K562 (cell line): ENCODE results near the gene LCNL1. TPM values are rescaled to one million over a fixed set of nuclear protein-coding genes. Genes with fewer than 3 reads are reported as not detected.

ENCODE experiments used
- AFF4 ChIP-seq: sonication (generic); formaldehyde crosslinking; IDR thresholded peaks from 2 replicates; pipeline ENCODE4 v1.8.0; 2023; ENCODE audit warnings: mild to moderate bottlenecking, missing genetic modification reagents
- E2F8 ChIP-seq: fragments of 450-650 bp; IDR thresholded peaks from 2 replicates; pipeline ENCODE4 v1.7.1; 2018; ENCODE audit warnings: mild to moderate bottlenecking, low read depth; ENCODE audit not compliant: partially characterized antibody
- EGR1 ChIP-seq: fragments of 450-650 bp; conservative IDR thresholded peaks from 2 replicates; pipeline ENCODE4 v1.6.1; 2017; ENCODE audit warnings: mild to moderate bottlenecking
- FOXK2 ChIP-seq, 2 experiments: fragments of 450-650 bp; IDR thresholded peaks in 1 of 2; conservative IDR thresholded peaks in 1 of 2; 2 replicates each; pipeline ENCODE4 v1.6.1; 2016; ENCODE audit warnings: low read depth in 2 of 2, mild to moderate bottlenecking in 1 of 2
- GATAD2A ChIP-seq: fragments of 450-650 bp; IDR thresholded peaks from 2 replicates; pipeline ENCODE4 v1.6.1; 2017
- HINFP ChIP-seq: fragments of 450-650 bp; conservative IDR thresholded peaks from 2 replicates; pipeline ENCODE4 v1.6.1; 2016; ENCODE audit warnings: missing genetic modification characterization, low read depth, mild to moderate bottlenecking, control low read depth, missing compliant biosample characterization
- MNT ChIP-seq, 2 experiments: fragments of 450-650 bp; conservative IDR thresholded peaks; 2 replicates each; pipeline ENCODE4 v1.6.1; 2017; ENCODE audit warnings: mild to moderate bottlenecking in 2 of 2, moderate library complexity in 2 of 2
- NFE2 ChIP-seq: IDR thresholded peaks from 2 replicates; pipeline ENCODE4 v1.6.1; 2014; ENCODE audit warnings: antibody characterized with exemption, low read depth
- POLR2B ChIP-seq: fragments of 450-650 bp; IDR thresholded peaks from 2 replicates; pipeline ENCODE4 v1.6.1; 2018; ENCODE audit warnings: low read depth; ENCODE audit not compliant: partially characterized antibody
- PYGO2 ChIP-seq: fragments of 450-650 bp; IDR thresholded peaks from 2 replicates; pipeline ENCODE4 v1.6.1; 2016; ENCODE audit warnings: mild to moderate bottlenecking, missing genetic modification characterization, moderate library complexity, missing compliant biosample characterization
- RUNX1 ChIP-seq: sonication (generic); IDR thresholded peaks from 2 replicates; pipeline ENCODE4 v1.6.1; 2016; ENCODE audit warnings: antibody characterized with exemption, low read depth
- USF2 ChIP-seq: sonication (generic); formaldehyde crosslinking; IDR thresholded peaks from 2 replicates; pipeline ENCODE4 v1.5.0; 2020; ENCODE audit warnings: missing genetic modification reagents
- ZNF263 ChIP-seq: sonication (generic); formaldehyde crosslinking; IDR thresholded peaks from 2 replicates; pipeline ENCODE4 v1.8.0; 2022; ENCODE audit warnings: mild to moderate bottlenecking, missing genetic modification reagents, borderline replicate concordance
- ZNF449 ChIP-seq: fragments of 250-450 bp; sonication (Bioruptor Pico); IDR thresholded peaks from 2 replicates; pipeline ENCODE4 v1.8.0; 2022; ENCODE audit warnings: moderate library complexity, mild to moderate bottlenecking, inconsistent platforms
- polyA plus RNA-seq, 8 experiments: library from polyadenylated mRNA; depleted of rRNA in 4 of 8; stranded (reverse) in 5 of 8; unstranded in 3 of 8; fragments of >200 nt; fragmentation: Nextera tagmentation in 2 of 8; fragmentation: Illumina TruSeq in 1 of 8; extraction: Ambion mirVana in 2 of 8; extraction: Trizol in 1 of 8; gene quantifications; 2 replicates each; pipeline versions ENCODE4 v1.2.1 to v1.2.3, GENCODE V29; 2011 to 2014; ENCODE audit warnings: inconsistent platforms in 1 of 8, missing spikeins in 1 of 8
- total RNA-seq, 7 experiments: library from RNA; depleted of rRNA in 6 of 7; stranded (reverse); fragments of >200 nt in 6 of 7; fragmentation: Illumina TruSeq in 2 of 7; extraction: Trizol in 2 of 7; gene quantifications; 2 replicates each; pipeline versions ENCODE4 v1.2.1 to v1.2.3, GENCODE V29; 2011 to 2021; ENCODE audit warnings: low replicate concordance in 1 of 7

LCNL1 gene
- total and polyA plus RNA-seq, 9 of the 15 experiments (the other 6 are each of a cell fraction or from before 2014, with no cell fraction given), result 0.04 to 0.16 (median 0.04) TPM; not detected in 4

- TF ChIP-seq USF2 (CRISPR knock-in tag) (no peak), POLR2B (no peak), NFE2 (no peak), AFF4 (CRISPR knock-in tag) (no peak), FOXK2 (conservative IDR thresholded peaks at IDR 0.05 in 1 of 2, IDR thresholded peaks at IDR 0.05 in 1 of 2; ENCODE audit: low read depth in 2 of 2) (no peak), PYGO2 (tag) (no peak), GATAD2A (no peak), HINFP (tag) (no peak), EGR1 (no peak), E2F8 (no peak), RUNX1 (no peak), ZNF263 (CRISPR knock-in tag) (no peak; the same call in 1 of the 2 replicates), MNT (conservative IDR thresholded peaks at IDR 0.05) (no peak), ZNF449 (CRISPR knock-in tag) (no peak)
These were observed 34.8 kb upstream of the LCNL1 start (continued) for GRCh38 chr9:136947955-136948510.
